GM19397 (cell line): ENCODE measurements around the gene CPSF6.
"Not testable (repeated sequence)": the region's sequence is repeated elsewhere in the genome, so short reads cannot be mapped to it uniquely, and the experiment has no call there.

Experiments
- ATAC-seq: cut with Tn5 transposase; IDR thresholded peaks from one replicate; pipeline ENCODE4 v1.9.1; 2021; ENCODE audit warnings: mild to moderate bottlenecking, moderate library complexity; ENCODE audit not compliant: unreplicated experiment

Gene CPSF6

DNA sequence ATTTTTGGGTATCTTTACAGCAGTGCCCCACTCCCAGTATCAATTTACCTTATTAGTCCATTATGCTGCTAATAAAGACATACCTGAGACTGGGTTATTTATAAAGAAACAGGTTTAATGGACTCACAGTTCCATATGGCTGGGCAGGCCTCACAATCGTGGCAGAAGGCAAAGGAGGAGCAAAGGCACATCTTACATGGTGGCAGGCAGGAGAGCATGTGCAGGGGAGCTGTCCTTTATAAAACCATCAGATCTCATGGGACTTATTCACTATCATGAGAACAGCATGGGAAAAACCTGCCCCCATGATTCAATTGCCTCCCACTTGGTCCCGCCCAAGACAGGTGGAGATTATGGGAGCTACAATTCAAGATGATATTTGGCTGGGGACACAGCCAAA lies 77.9 kb downstream of the CPSF6 start:
- not testable (repeated sequence) for ATAC-seq

DNA sequence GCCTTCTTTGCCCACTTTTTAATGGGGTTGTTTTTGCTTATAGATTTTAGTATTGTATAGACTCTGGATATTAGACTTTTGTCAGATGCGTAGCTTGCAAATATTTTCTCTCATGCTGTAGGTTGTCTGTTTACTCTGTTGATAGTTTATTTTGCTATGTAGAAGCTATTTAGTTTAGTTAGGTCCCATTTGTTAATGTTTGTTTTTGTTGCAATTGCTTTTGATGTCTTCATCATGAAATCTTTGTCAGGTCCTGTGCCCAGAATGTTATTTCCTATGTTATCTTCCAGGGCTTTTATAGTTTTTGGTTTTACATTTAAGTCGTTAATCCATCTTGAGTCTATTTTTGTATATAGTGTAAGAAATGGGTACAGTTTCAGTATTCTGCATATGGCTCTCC lies 78.9 kb downstream of the CPSF6 start:
- ATAC-seq: no peak

- no peak for ATAC-seq
Observed at GRCh38 chr12:69321351-69321750, 82.0 kb downstream of the CPSF6 start.
